Measurements from ENCODE around the gene MEIS2.

The MEIS2 gene

DNA sequence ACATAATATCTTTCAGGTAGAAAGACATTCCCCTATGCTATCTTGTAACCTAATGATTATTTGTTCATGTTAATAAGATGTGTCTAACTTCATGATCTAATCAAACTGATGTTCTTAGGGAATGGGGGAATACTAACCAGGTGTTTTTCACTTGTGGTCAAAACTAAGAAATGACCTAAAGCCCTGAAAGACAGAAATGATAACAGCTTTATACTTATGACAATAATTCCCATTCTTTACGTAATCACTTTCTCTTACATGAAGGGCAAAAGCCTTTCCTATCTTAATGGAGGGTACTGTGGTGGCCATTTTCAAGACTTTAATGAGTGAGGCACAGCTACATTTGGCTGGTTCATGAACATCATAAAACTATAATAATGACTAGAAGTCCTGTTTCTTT, 33.9 kb upstream of the MEIS2 start:
- no peaks in the 10 kb centered on the region for H3K9me3 ChIP-seq (ENCODE audit: control insufficient read depth in 2 of 2, low read length in 2 of 2)
- H3K4me3 ChIP-seq (ENCODE audit: low read length in 2 of 2): no peak overlapping the region
- no peaks in the 10 kb centered on the region for H3K36me3 ChIP-seq (ENCODE audit: control insufficient read depth in 2 of 2, insufficient read depth in 2 of 2, low read length in 2 of 2)
- H3K27me3 ChIP-seq (ENCODE audit: control insufficient read depth in 1 of 2, insufficient read depth in 2 of 2, low read length in 2 of 2): no peaks in the 10 kb centered on the region
- no peak overlapping the region for H3K9ac ChIP-seq (ENCODE audit: low read length in 2 of 2)
- H3K27ac ChIP-seq (ENCODE audit: low read length): no peak overlapping the region
- H3K4me1 ChIP-seq (ENCODE audit: control insufficient read depth, insufficient read depth, low read length): no peaks in the 10 kb centered on the region

GRCh38 chr15:37133602-37134001, 33.3 kb upstream of the MEIS2 start:
- no peak overlapping the region for H3K9ac ChIP-seq (ENCODE audit: low read length in 2 of 2)
- H3K27ac ChIP-seq (ENCODE audit: low read length): no peak overlapping the region
- H3K4me3 ChIP-seq (ENCODE audit: low read length in 2 of 2): no peak overlapping the region
- no peaks in the 10 kb centered on the region for H3K9me3 ChIP-seq (ENCODE audit: control insufficient read depth in 2 of 2, low read length in 2 of 2)
- H3K27me3 ChIP-seq (ENCODE audit: control insufficient read depth in 1 of 2, insufficient read depth in 2 of 2, low read length in 2 of 2): no peaks in the 10 kb centered on the region
- H3K4me1 ChIP-seq (ENCODE audit: control insufficient read depth, insufficient read depth, low read length): no peaks in the 10 kb centered on the region
- no peaks in the 10 kb centered on the region for H3K36me3 ChIP-seq (ENCODE audit: control insufficient read depth in 2 of 2, insufficient read depth in 2 of 2, low read length in 2 of 2)

DNA sequence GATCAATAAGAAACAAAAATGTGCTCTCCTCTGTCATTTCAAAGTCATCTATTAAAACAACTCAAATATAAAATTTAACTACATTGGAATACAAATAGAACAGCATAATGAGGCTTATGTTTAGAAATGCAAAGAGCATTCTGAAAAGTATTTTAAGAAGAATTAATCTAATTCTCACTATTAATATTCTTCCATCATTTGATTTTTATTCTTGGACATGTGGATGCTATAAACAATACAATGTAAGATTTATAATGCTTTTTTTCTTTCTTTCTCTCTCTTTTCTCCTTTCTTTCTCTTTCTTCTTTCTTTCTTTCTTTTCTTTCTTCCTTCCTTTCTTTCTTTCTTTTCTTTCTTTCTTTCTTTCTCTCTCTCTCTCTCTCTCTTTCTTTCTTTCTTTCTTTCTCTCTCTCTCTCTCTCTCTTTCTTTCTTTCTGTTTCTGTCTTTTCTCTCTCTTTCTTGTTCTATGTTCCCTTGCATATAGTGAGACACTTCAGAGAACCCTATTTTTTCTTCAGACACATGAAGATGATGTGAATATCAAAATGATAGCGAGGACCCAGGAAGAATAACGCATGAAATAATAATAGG, 32.6 kb upstream of the MEIS2 start:
- Histone ChIP-seq H3K9ac (ENCODE audit: low read length in 2 of 2) (no peak overlapping the region), H3K4me1 (ENCODE audit: control insufficient read depth, insufficient read depth, low read length) (no peaks in the 10 kb centered on the region), H3K27ac (ENCODE audit: low read length) (no peak overlapping the region), H3K27me3 (ENCODE audit: control insufficient read depth in 1 of 2, insufficient read depth in 2 of 2, low read length in 2 of 2) (no peaks in the 10 kb centered on the region), H3K9me3 (ENCODE audit: control insufficient read depth in 2 of 2, low read length in 2 of 2) (no peaks in the 10 kb centered on the region), H3K4me3 (ENCODE audit: low read length in 2 of 2) (no peak overlapping the region), H3K36me3 (ENCODE audit: control insufficient read depth in 2 of 2, insufficient read depth in 2 of 2, low read length in 2 of 2) (no peaks in the 10 kb centered on the region)

DNA sequence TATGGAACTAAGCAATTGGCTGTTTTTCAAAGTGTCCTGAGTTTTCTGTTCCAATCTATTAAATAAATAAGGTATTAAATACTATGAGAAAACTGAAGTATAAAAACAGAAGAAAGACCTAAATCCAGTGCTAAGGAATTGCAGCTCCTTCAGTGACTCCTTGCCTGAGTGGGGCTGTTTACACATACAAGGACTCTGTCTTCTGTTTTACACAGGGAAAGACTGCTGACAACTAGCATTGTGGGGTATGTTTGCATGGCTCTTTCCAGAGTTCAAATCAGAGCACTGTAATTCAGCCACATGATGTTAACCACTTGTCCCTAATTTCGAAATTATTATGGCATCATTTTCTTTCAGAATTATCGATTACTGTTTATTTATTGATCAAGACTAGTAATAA, 31.3 kb upstream of the MEIS2 start:
- no peaks in the 10 kb centered on the region for H3K27me3 ChIP-seq (ENCODE audit: control insufficient read depth in 1 of 2, insufficient read depth in 2 of 2, low read length in 2 of 2)
- H3K4me3 ChIP-seq (ENCODE audit: low read length in 2 of 2): no peak overlapping the region
- no peak overlapping the region for H3K27ac ChIP-seq (ENCODE audit: low read length)
- H3K9me3 ChIP-seq (ENCODE audit: control insufficient read depth in 2 of 2, low read length in 2 of 2): no peaks in the 10 kb centered on the region
- no peaks in the 10 kb centered on the region for H3K36me3 ChIP-seq (ENCODE audit: control insufficient read depth in 2 of 2, insufficient read depth in 2 of 2, low read length in 2 of 2)
- H3K9ac ChIP-seq (ENCODE audit: low read length in 2 of 2): no peak overlapping the region
- H3K4me1 ChIP-seq (ENCODE audit: control insufficient read depth, insufficient read depth, low read length): no peaks in the 10 kb centered on the region

DNA sequence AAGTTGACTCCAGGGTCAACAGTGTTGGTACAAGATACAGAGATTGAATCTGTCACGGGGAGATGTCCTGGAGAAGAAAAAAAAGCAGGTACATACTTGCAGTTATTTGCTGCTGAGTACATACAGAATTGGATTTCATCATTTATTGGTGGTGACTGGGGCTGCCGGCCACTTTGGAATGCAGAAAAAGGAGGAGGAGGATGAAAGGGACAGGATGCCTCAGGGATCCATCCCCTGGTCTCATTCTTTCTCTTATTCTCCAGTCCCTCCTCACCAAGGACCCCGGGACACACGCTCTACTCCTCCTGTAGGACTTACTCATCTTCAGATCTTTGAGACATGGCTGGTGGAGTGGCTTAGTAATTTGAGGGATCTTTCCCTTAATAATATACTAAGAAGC, 30.0 kb upstream of the MEIS2 start:
- no peak overlapping the region for H3K9ac ChIP-seq (ENCODE audit: low read length in 2 of 2)
- no peaks in the 10 kb centered on the region for H3K9me3 ChIP-seq (ENCODE audit: control insufficient read depth in 2 of 2, low read length in 2 of 2)
- H3K36me3 ChIP-seq (ENCODE audit: control insufficient read depth in 2 of 2, insufficient read depth in 2 of 2, low read length in 2 of 2): no peaks in the 10 kb centered on the region
- H3K4me1 ChIP-seq (ENCODE audit: control insufficient read depth, insufficient read depth, low read length): no peaks in the 10 kb centered on the region
- H3K27me3 ChIP-seq (ENCODE audit: control insufficient read depth in 1 of 2, insufficient read depth in 2 of 2, low read length in 2 of 2): no peaks in the 10 kb centered on the region
- H3K4me3 ChIP-seq (ENCODE audit: low read length in 2 of 2): no peak overlapping the region
- H3K27ac ChIP-seq (ENCODE audit: low read length): no peak overlapping the region

DNA sequence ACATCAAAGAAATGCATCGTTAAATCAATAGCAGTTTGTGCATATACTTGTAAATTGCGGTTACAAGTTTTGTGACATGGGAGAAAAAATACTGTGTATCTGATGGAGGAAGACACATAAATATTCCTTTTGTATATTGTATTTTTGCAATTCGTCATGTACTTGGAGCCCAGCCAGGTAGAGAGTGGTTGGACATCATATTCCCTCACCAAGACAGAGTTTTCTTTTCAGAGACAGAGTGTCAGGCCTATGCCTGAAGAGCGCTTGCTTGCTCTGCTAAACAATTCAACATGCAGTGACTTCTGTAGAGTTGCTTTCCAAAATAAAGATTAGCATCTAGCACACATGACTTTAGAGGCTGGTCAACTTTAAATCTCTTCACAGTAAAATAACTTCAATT, 24.8 kb upstream of the MEIS2 start:
- no peak overlapping the region for H3K9ac ChIP-seq (ENCODE audit: low read length in 2 of 2)
- no peaks in the 10 kb centered on the region for H3K36me3 ChIP-seq (ENCODE audit: control insufficient read depth in 2 of 2, insufficient read depth in 2 of 2, low read length in 2 of 2)
- H3K27me3 ChIP-seq (ENCODE audit: control insufficient read depth in 1 of 2, insufficient read depth in 2 of 2, low read length in 2 of 2): no peaks in the 10 kb centered on the region
- no peaks in the 10 kb centered on the region for H3K9me3 ChIP-seq (ENCODE audit: control insufficient read depth in 2 of 2, low read length in 2 of 2)
- peaks cover 10% of the 10 kb centered on the region for H3K4me1 ChIP-seq (ENCODE audit: control insufficient read depth, insufficient read depth, low read length)
- no peak overlapping the region for H3K4me3 ChIP-seq (ENCODE audit: low read length in 2 of 2)
- no peak overlapping the region for H3K27ac ChIP-seq (ENCODE audit: low read length)

DNA sequence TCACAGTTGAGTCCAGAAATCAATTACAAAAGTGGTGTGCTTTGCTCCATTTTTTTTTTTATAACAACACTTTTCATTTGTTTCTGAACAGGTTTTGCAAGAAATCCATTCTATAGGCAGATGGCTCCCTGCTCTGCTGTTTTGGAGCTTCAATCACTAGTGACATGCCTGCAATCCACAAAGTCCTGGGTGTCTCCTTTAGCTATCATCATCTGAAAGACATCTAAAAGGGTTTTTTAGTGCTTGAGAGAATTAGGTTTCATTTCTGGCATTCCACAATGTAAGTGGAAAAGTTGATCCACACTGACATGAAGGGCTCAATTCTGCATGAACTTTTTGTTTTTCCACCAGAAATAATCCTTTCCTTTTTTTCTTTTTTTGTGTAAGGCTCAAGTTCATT, 24.0 kb upstream of the MEIS2 start:
- Histone ChIP-seq H3K27me3 (ENCODE audit: control insufficient read depth in 1 of 2, insufficient read depth in 2 of 2, low read length in 2 of 2) (no peaks in the 10 kb centered on the region), H3K36me3 (ENCODE audit: control insufficient read depth in 2 of 2, insufficient read depth in 2 of 2, low read length in 2 of 2) (no peaks in the 10 kb centered on the region), H3K4me3 (ENCODE audit: low read length in 2 of 2) (no peak overlapping the region), H3K27ac (ENCODE audit: low read length) (no peak overlapping the region), H3K9me3 (ENCODE audit: control insufficient read depth in 2 of 2, low read length in 2 of 2) (no peaks in the 10 kb centered on the region), H3K4me1 (ENCODE audit: control insufficient read depth, insufficient read depth, low read length) (peaks cover 10% of the 10 kb centered on the region), H3K9ac (ENCODE audit: low read length in 2 of 2) (no peak overlapping the region)

- Histone ChIP-seq H3K4me1 (ENCODE audit: control insufficient read depth, insufficient read depth, low read length) (peaks cover 10% of the 10 kb centered on the region), H3K27me3 (ENCODE audit: control insufficient read depth in 1 of 2, insufficient read depth in 2 of 2, low read length in 2 of 2) (no peaks in the 10 kb centered on the region), H3K36me3 (ENCODE audit: control insufficient read depth in 2 of 2, insufficient read depth in 2 of 2, low read length in 2 of 2) (no peaks in the 10 kb centered on the region), H3K27ac (ENCODE audit: low read length) (no peak overlapping the region), H3K4me3 (ENCODE audit: low read length in 2 of 2) (no peak overlapping the region), H3K9ac (ENCODE audit: low read length in 2 of 2) (no peak overlapping the region), H3K9me3 (ENCODE audit: control insufficient read depth in 2 of 2, low read length in 2 of 2) (no peaks in the 10 kb centered on the region)
Observed at GRCh38 chr15:37122703-37123102, 22.4 kb upstream of the MEIS2 start.

DNA sequence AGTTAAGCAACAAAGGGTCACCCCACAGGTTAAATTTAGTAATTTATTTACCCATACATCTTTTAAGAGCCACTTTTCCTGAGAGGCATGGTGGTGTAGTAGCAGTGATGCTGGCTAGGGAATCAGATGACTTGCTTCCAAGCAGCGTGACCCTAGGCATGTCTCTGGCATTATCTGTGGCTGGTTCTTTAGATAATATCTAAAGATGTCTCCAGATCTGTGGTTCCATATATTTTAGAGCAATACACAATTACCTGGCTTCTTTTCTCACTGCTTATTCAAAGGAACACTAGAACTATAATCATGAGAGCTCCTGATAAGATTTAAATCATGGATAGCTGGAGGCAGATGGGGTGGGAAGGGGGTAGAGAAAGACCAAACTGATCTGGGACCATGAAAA, 21.1 kb upstream of the MEIS2 start:
- Histone ChIP-seq H3K27me3 (ENCODE audit: control insufficient read depth in 1 of 2, insufficient read depth in 2 of 2, low read length in 2 of 2) (no peaks in the 10 kb centered on the region), H3K4me1 (ENCODE audit: control insufficient read depth, insufficient read depth, low read length) (peaks cover 10% of the 10 kb centered on the region), H3K27ac (ENCODE audit: low read length) (no peak overlapping the region), H3K36me3 (ENCODE audit: control insufficient read depth in 2 of 2, insufficient read depth in 2 of 2, low read length in 2 of 2) (no peaks in the 10 kb centered on the region), H3K9me3 (ENCODE audit: control insufficient read depth in 2 of 2, low read length in 2 of 2) (no peaks in the 10 kb centered on the region), H3K9ac (ENCODE audit: low read length in 2 of 2) (no peak overlapping the region), H3K4me3 (ENCODE audit: low read length in 2 of 2) (no peak overlapping the region)

- H3K4me1 ChIP-seq (ENCODE audit: control insufficient read depth, insufficient read depth, low read length): no peaks in the 10 kb centered on the region
- H3K4me3 ChIP-seq (ENCODE audit: low read length in 2 of 2): no peak overlapping the region
- no peaks in the 10 kb centered on the region for H3K9me3 ChIP-seq (ENCODE audit: control insufficient read depth in 2 of 2, low read length in 2 of 2)
- no peaks in the 10 kb centered on the region for H3K36me3 ChIP-seq (ENCODE audit: control insufficient read depth in 2 of 2, insufficient read depth in 2 of 2, low read length in 2 of 2)
- no peak overlapping the region for H3K9ac ChIP-seq (ENCODE audit: low read length in 2 of 2)
- no peaks in the 10 kb centered on the region for H3K27me3 ChIP-seq (ENCODE audit: control insufficient read depth in 1 of 2, insufficient read depth in 2 of 2, low read length in 2 of 2)
- H3K27ac ChIP-seq (ENCODE audit: low read length): no peak overlapping the region
Observed at GRCh38 chr15:37117030-37117429, 16.7 kb upstream of the MEIS2 start.

DNA sequence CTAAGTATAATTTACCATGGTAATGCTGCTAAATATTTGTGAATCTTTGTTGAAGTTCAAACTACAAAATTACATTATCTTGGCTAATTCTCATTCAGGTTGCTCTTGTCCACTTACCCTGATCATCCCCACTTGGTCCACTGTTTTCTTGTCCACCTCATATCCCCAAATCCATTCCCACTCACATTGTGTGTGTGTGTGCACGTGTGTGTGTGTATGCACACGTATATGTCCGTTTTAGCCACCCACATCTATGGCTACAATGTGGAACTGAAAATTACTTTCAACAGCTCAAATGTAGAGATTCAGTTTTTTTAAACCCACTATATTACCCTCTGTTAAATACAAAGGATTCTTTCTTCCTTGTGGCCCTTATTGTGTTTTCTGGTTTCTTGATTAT, 15.2 kb upstream of the MEIS2 start:
- no peak overlapping the region for H3K9ac ChIP-seq (ENCODE audit: low read length in 2 of 2)
- H3K36me3 ChIP-seq (ENCODE audit: control insufficient read depth in 2 of 2, insufficient read depth in 2 of 2, low read length in 2 of 2): no peaks in the 10 kb centered on the region
- peaks cover under 1% of the 10 kb centered on the region for H3K4me1 ChIP-seq (ENCODE audit: control insufficient read depth, insufficient read depth, low read length)
- no peak overlapping the region for H3K4me3 ChIP-seq (ENCODE audit: low read length in 2 of 2)
- no peak overlapping the region for H3K27ac ChIP-seq (ENCODE audit: low read length)
- no peaks in the 10 kb centered on the region for H3K9me3 ChIP-seq (ENCODE audit: control insufficient read depth in 2 of 2, low read length in 2 of 2)
- H3K27me3 ChIP-seq (ENCODE audit: control insufficient read depth in 1 of 2, insufficient read depth in 2 of 2, low read length in 2 of 2): no peaks in the 10 kb centered on the region

Measured in stomach smooth muscle (tissue), 2 donors.